Measurements from ENCODE around the gene AKAP17A. TPM values are rescaled to one million over a fixed set of nuclear protein-coding genes. Genes with fewer than 3 reads are reported as not detected.
"Not testable (repeated sequence)": the region's sequence is repeated elsewhere in the genome, so short reads cannot be mapped to it uniquely, and the experiment has no call there.

AKAP17A gene
- total RNA-seq, 1 donor from 2014 or later: 67.4 TPM

GRCh38 chrX:1564077-1564476 lies 27.3 kb upstream of the AKAP17A start:
- H3K4me3 Mint-ChIP-seq (ENCODE audit: low read depth); H3K9me3 Mint-ChIP-seq; H3K27ac Mint-ChIP-seq; intact Hi-C loops (cut with micrococcal nuclease); H3K36me3 Mint-ChIP-seq (ENCODE audit: low read depth); H3K27me3 Mint-ChIP-seq (ENCODE audit: low read depth): not testable (repeated sequence)
- H3K4me1 Mint-ChIP-seq (ENCODE audit: low read depth): peaks cover 29% of the 10 kb centered on the region
- peak; percentile 6 for DNase-seq (ENCODE audit: low spot score)

GRCh38 chrX:1564750-1565683 lies 26.4 kb upstream of the AKAP17A start:
- Mint-ChIP-seq H3K36me3 (ENCODE audit: low read depth) (peaks cover 4% of the 10 kb centered on the region), H3K4me3 (ENCODE audit: low read depth) (peak overlapping the region; percentile 30), H3K4me1 (ENCODE audit: low read depth) (peaks cover 33% of the 10 kb centered on the region), H3K9me3 (peaks cover 4% of the 10 kb centered on the region), H3K27ac (no peak overlapping the region), H3K27me3 (ENCODE audit: low read depth) (peaks cover 6% of the 10 kb centered on the region)
- intact Hi-C loops (cut with micrococcal nuclease): no loop called here
- peak; percentile 8 for DNase-seq (ENCODE audit: low spot score)

GRCh38 chrX:1574181-1574580 lies 17.2 kb upstream of the AKAP17A start:
- intact Hi-C loops (cut with micrococcal nuclease); H3K4me3 Mint-ChIP-seq (ENCODE audit: low read depth); H3K27me3 Mint-ChIP-seq (ENCODE audit: low read depth); H3K27ac Mint-ChIP-seq; H3K36me3 Mint-ChIP-seq (ENCODE audit: low read depth); H3K9me3 Mint-ChIP-seq: not testable (repeated sequence)
- peak; percentile 4 for DNase-seq (ENCODE audit: low spot score)
- peaks cover 15% of the 10 kb centered on the region for H3K4me1 Mint-ChIP-seq (ENCODE audit: low read depth)

- no peaks in the 10 kb centered on the region for H3K36me3 Mint-ChIP-seq (ENCODE audit: low read depth)
- no peak overlapping the region for H3K4me3 Mint-ChIP-seq (ENCODE audit: low read depth)
- H3K27me3 Mint-ChIP-seq (ENCODE audit: low read depth): no peaks in the 10 kb centered on the region
- H3K9me3 Mint-ChIP-seq: no peaks in the 10 kb centered on the region
- intact Hi-C loops (cut with micrococcal nuclease): loop anchor here (1.0 kb wide), 1 partner anchor 122 kb away; no protein-coding TSS in a partner anchor
- no peak overlapping the region for H3K27ac Mint-ChIP-seq
- peak; percentile 9 for DNase-seq (ENCODE audit: low spot score)
- peaks cover 7% of the 10 kb centered on the region for H3K4me1 Mint-ChIP-seq (ENCODE audit: low read depth)
Measured at GRCh38 chrX:1576201-1576992, 15.0 kb upstream of the AKAP17A start.

DNA sequence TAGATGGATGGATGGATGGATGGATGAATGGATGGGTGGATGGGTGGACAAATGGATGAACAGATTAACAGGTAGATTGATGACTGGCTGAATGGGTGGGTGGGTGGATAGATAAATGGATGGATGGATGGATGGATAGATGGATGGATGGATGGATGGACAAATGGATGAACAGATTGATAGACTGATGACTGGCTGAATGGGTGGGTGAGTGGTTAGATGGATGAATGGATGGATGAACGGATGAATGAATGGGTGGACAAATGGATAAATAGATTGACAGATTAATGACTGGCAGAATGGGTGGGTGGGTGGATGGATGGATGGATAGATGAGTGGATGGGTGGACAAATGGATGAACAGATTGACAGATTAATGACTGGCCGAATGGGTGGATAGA lies 13.6 kb upstream of the AKAP17A start:
- Mint-ChIP-seq H3K4me1 (ENCODE audit: low read depth) (peaks cover 8% of the 10 kb centered on the region), H3K27me3 (ENCODE audit: low read depth) (no peaks in the 10 kb centered on the region), H3K36me3 (ENCODE audit: low read depth) (no peaks in the 10 kb centered on the region), H3K27ac (no peak overlapping the region), H3K4me3 (ENCODE audit: low read depth) (no peak overlapping the region), H3K9me3 (no peaks in the 10 kb centered on the region)
- intact Hi-C loops (cut with micrococcal nuclease): no loop called here
- DNase-seq (ENCODE audit: low spot score): peak; percentile 1

- peak; percentile 7 for DNase-seq (ENCODE audit: low spot score)
- no peaks in the 10 kb centered on the region for H3K36me3 Mint-ChIP-seq (ENCODE audit: low read depth)
- intact Hi-C loops (cut with micrococcal nuclease): no loop called here
- no peaks in the 10 kb centered on the region for H3K27me3 Mint-ChIP-seq (ENCODE audit: low read depth)
- H3K9me3 Mint-ChIP-seq: no peaks in the 10 kb centered on the region
- no peak overlapping the region for H3K4me3 Mint-ChIP-seq (ENCODE audit: low read depth)
- H3K4me1 Mint-ChIP-seq (ENCODE audit: low read depth): peaks cover 15% of the 10 kb centered on the region
- H3K27ac Mint-ChIP-seq: no peak overlapping the region
Measured at GRCh38 chrX:1578511-1579173, 12.8 kb upstream of the AKAP17A start.

DNA sequence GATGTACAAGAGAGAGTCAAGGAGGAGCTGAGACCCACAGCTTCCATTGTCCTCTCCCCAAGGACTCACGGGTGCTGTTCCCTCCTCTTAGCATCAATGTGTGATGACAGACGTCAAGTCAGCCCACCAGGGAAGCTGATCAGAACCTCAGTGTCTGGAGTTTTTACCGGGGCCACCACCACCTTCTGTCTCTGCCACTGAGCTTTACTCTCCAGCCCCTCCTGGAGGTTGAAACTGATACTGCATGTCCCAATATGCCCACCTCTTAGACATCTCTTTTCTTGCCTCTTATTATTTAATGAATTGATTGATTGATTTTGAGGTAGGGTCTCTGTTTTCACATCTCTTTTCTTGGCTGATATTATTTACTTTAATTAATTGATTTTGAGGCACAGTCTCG lies 10.3 kb upstream of the AKAP17A start:
- peak; percentile 69 for DNase-seq (ENCODE audit: low spot score)
- Mint-ChIP-seq H3K27ac (peak overlapping the region; percentile 3), H3K27me3 (ENCODE audit: low read depth) (no peaks in the 10 kb centered on the region), H3K9me3 (no peaks in the 10 kb centered on the region), H3K36me3 (ENCODE audit: low read depth) (no peaks in the 10 kb centered on the region), H3K4me1 (ENCODE audit: low read depth) (peaks cover 15% of the 10 kb centered on the region), H3K4me3 (ENCODE audit: low read depth) (no peak overlapping the region)
- intact Hi-C loops (cut with micrococcal nuclease): loop anchor here (1.0 to 2.0 kb wide), 2 partner anchors 44 to 127 kb away; partner anchors contain the start of gene P2RY8

- H3K27me3 Mint-ChIP-seq (ENCODE audit: low read depth): no peaks in the 10 kb centered on the region
Measured at GRCh38 chrX:1582686-1583437, 8.5 kb upstream of the AKAP17A start.

DNA sequence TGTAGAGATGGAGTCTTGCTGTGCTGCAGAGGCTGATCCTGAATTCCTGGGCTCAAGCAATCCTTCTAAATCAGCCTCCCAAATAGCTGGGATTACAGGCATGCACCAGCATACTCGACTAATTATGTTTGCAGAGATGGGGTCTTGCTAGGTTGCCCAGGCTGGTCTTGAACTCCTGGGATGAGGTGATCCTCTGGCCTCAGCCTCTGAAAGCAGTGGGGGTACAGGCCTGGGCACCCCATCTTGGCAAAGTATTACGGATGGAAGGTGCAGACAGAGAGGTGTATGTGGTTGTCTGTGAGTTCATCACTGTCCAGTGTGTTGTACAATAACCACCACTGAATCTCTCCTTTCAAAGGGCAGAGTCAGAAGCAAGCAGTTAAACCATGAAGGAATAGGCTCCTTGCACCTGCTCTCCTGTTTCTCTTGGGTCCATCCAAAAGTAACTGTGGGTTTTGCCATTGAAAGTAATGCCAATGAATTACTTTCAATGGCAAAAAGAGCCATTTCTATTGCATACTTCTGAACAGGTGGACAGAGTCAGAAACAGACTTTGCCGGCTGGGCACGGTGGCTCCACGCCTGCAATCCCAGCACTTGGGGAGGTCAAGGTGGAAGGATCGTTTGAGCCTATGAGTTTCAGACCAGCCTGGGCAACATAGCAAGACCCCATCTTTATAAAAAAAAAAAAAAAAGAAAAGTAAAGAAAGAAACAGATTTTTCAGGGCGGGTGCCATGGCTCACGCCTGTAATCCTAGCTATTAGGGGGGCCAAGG lies 7.0 kb upstream of the AKAP17A start:
- H3K27me3 Mint-ChIP-seq (ENCODE audit: low read depth): no peaks in the 10 kb centered on the region
- no peaks in the 10 kb centered on the region for H3K9me3 Mint-ChIP-seq
- H3K27ac Mint-ChIP-seq: no peak overlapping the region
- H3K36me3 Mint-ChIP-seq (ENCODE audit: low read depth): no peaks in the 10 kb centered on the region
- H3K4me1 Mint-ChIP-seq (ENCODE audit: low read depth): peaks cover 21% of the 10 kb centered on the region
- intact Hi-C loops (cut with micrococcal nuclease): no loop called here
- DNase-seq (ENCODE audit: low spot score): peak; percentile 4
- H3K4me3 Mint-ChIP-seq (ENCODE audit: low read depth): no peak overlapping the region

More at GRCh38 chrX:1582686-1583437, 8.5 kb upstream of the AKAP17A start:
- Mint-ChIP-seq H3K4me1 (ENCODE audit: low read depth) (peaks cover 20% of the 10 kb centered on the region), H3K4me3 (ENCODE audit: low read depth) (peak overlapping the region; percentile 6), H3K27ac (peak overlapping the region; percentile 58), H3K36me3 (ENCODE audit: low read depth) (no peaks in the 10 kb centered on the region), H3K9me3 (no peaks in the 10 kb centered on the region)
- DNase-seq (ENCODE audit: low spot score): peak; percentile 63
- intact Hi-C loops (cut with micrococcal nuclease): no loop called here

GRCh38 chrX:1587161-1587560 lies 4.2 kb upstream of the AKAP17A start:
- H3K4me3 Mint-ChIP-seq (ENCODE audit: low read depth): no peak overlapping the region
- no peaks in the 10 kb centered on the region for H3K36me3 Mint-ChIP-seq (ENCODE audit: low read depth)
- no peaks in the 10 kb centered on the region for H3K9me3 Mint-ChIP-seq

DNA sequence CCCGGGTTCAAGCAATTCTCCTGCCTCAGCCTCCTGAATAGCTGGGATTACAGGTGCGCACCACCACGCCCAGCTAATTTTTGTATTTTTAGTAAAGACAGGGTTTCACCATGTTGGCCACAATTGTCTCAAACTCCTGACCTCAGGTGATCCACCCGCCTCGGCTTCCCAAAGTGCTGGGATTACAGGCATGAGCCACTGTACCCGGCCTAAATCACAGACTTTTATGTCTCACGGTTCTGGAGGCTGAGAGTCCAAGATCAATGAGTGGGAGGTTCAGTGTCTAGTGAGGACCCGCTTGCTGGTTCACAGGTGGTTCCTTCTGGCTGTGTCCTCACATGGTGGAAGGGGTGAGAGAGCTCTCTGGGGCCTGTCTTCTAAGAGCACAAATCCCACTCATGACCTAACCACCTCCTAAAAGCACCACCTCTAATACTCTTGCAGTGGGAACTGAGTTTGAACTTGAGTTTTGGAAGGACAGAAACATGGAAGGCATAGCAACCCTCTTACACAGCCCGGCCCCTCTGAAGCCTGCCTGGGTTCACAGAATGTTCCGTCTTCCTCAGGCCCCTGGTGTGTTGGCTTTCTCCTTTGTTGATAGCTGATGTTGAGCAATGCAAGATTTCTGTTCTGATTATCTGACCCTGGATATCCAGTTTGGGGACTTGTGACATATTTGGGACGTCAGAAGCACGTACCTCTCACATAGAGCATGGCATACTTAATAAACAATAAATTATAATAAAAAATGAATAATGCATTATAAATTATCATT lies 1.9 kb upstream of the AKAP17A start:
- DNase-seq (ENCODE audit: low spot score): peak; percentile 9
- intact Hi-C loops (cut with micrococcal nuclease): loop anchor here (2.0 to 10.0 kb wide), 5 partner anchors 71 to 1272 kb away; partner anchors contain the start of genes GTPBP6, IL3RA and SLC25A6
- no peak overlapping the region for H3K4me3 Mint-ChIP-seq (ENCODE audit: low read depth)
- no peaks in the 10 kb centered on the region for H3K9me3 Mint-ChIP-seq
- no peaks in the 10 kb centered on the region for H3K27me3 Mint-ChIP-seq (ENCODE audit: low read depth)
- H3K36me3 Mint-ChIP-seq (ENCODE audit: low read depth): peaks cover 20% of the 10 kb centered on the region
- H3K4me1 Mint-ChIP-seq (ENCODE audit: low read depth): peaks cover 24% of the 10 kb centered on the region
- no peak overlapping the region for H3K27ac Mint-ChIP-seq

More at GRCh38 chrX:1587161-1587560, 4.2 kb upstream of the AKAP17A start:
- peak; percentile 8 for DNase-seq (ENCODE audit: low spot score)
- intact Hi-C loops (cut with micrococcal nuclease): no loop called here
- Mint-ChIP-seq H3K4me1 (ENCODE audit: low read depth) (peaks cover 22% of the 10 kb centered on the region), H3K27ac (no peak overlapping the region), H3K27me3 (ENCODE audit: low read depth) (no peaks in the 10 kb centered on the region)

All from activated T-helper 2 cell treated with anti-CD3 and anti-CD28 coated beads, Interferon-gamma antibody, Interleukin-2, Interleukin-4, amounts not matched to agents 10 μg/mL and 5 μg/mL and 100 μg/mL, durations not matched to agents 14 hours and 24 hours and 36 hours (primary cell).